Heart right ventricle (tissue), 16 donors: Measurements from ENCODE around the gene ITGB1BP2. TPM values are rescaled to one million over a fixed set of nuclear protein-coding genes. Genes with fewer than 3 reads are reported as not detected.
"Not testable (repeated sequence)": the region's sequence is repeated elsewhere in the genome, so short reads cannot be mapped to it uniquely, and the experiment has no call there.

ENCODE experiments used
- ATAC-seq, 8 donors: fragments of 200-7000 bp; cut with Tn5 transposase; one replicate each; pipeline ENCODE4 v1.9.1; 2020; ENCODE audit warnings: mild to moderate bottlenecking in 8 of 8, moderate library complexity in 8 of 8, moderate number of reproducible peaks in 1 of 8
- DNase-seq, 2 donors: peaks; one replicate each; pipeline ENCODE4 v3.0.0-alpha.2; 2020
- H3K27ac ChIP-seq, 10 donors: fragments of 200-600 bp; sonication (generic) in 2 of 10; one replicate each; pipeline versions ENCODE4 v1.5.0 to v1.8.0; 2020 to 2022; ENCODE audit warnings: mild to moderate bottlenecking in 3 of 10
- H3K27me3 ChIP-seq, 7 donors: fragments of 200-600 bp; one replicate each; pipeline ENCODE4 v1.8.0; 2021 to 2022; ENCODE audit warnings: mild to moderate bottlenecking in 2 of 7
- H3K36me3 ChIP-seq, 9 donors: fragments of 200-600 bp; sonication (generic) in 1 of 9; one replicate each; pipeline versions ENCODE4 v1.5.0 to v1.8.0; 2020 to 2022; ENCODE audit warnings: mild to moderate bottlenecking in 2 of 9
- H3K4me1 ChIP-seq, 9 donors: fragments of 200-600 bp; sonication (generic) in 1 of 9; one replicate each; pipeline versions ENCODE4 v1.5.0 to v1.8.0; 2020 to 2022; ENCODE audit warnings: mild to moderate bottlenecking in 4 of 9
- H3K4me3 ChIP-seq, 10 donors: fragments of 200-600 bp; sonication (generic) in 2 of 10; one replicate each; pipeline versions ENCODE4 v1.5.0 to v1.8.0; 2020 to 2022; ENCODE audit warnings: mild to moderate bottlenecking in 7 of 10, moderate library complexity in 2 of 10
- H3K9me3 ChIP-seq, 11 donors: fragments of 200-600 bp in 10 of 11; sonication (generic) in 2 of 11; one replicate each; pipeline versions ENCODE4 v1.5.0 to v1.8.0; 2013 to 2022; ENCODE audit warnings: mild to moderate bottlenecking in 2 of 11, control low read depth in 1 of 11, moderate library complexity in 1 of 11
- WGBS, 2 donors: extraction: QIAGEN DNeasy Blood & Tissue Kit; methylation state at CpG; one replicate each; pipeline ENCODE4 v1.1.7; 2013; ENCODE audit warnings: inconsistent platforms in 1 of 2; 5-methylcytosine and 5-hydroxymethylcytosine counted together
- intact Hi-C, 10 donors: fragments of 100-400 bp; cut with DNase I; formaldehyde crosslinking; loops; one replicate each; pipeline versions ENCODE4 v1.11.1 to v1.14.2; 2022
- polyA plus RNA-seq, 2 donors: library from polyadenylated mRNA; stranded (reverse); fragments of 200-250 nt; gene quantifications; one replicate each; pipeline ENCODE4 v1.2.3, GENCODE V29; 2013
- total RNA-seq, 10 donors: library from RNA; stranded (reverse); fragmentation: NEBNext Ultra II Directional in 3 of 10; extraction: Animal tissue kit (Norgen Biotek cat#: 25700) in 3 of 10; gene quantifications; one replicate each; pipeline versions ENCODE4 v1.2.1 to v1.2.4, GENCODE V29; 2021 to 2023
- TF ChIP-seq, protein P1 (sequence below), 9 donors: fragments of 200-600 bp; sonication (generic) in 2 of 9; IDR thresholded peaks; one replicate each; pipeline versions ENCODE4 v1.5.0 to v1.8.0; 2021 to 2022; ENCODE audit warnings: antibody characterized with exemption in 9 of 9, mild to moderate bottlenecking in 5 of 9, moderate library complexity in 1 of 9
- donor health status: Arrhythmogenic right ventricular cardiomyopathy.
- donor health status: ischemic (EF 13 %, LVEDD 7.1; RV severe dilation, severe dysfunction).
- donor health status: healthy with polysubstance abuse.
- donor health status: DM: no; HTN: yes; CAD: no.
- donor health status: DM: no; HTN: no; CAD: no.
- donor health status: ischemic (EF 25% LVEDD 6.9; RV normal size, moderate dysfunction).
- donor health status: ischemic (EF 25% LVEDD 5.7; RV mildly dilated, moderate dysfunction).
- donor health status: healthy.
- donor health status: DM: yes; HTN: yes; CAD: no.
- donor health status: Ischemic cardiomyopathy.
- donor health status: ischemic (EF 35%, LVEDD 5.7; RV mildly dilated, moderate dysfunction).
- donor health status: nonischemic (EF 11% LVEDD 7.7; RV severe dilation, severe dysfunction).
- donor health status: DM: yes; HTN: yes; CAD: no.
- donor health status: PGD.
- donor health status: ischemic (EF 29% LVEDD 5.4; RV normal size, mild dysfunction).
- donor health status: nonischemic (EF 23%, LVEDD 6.1; RV moderate dilation, normal function).

The ITGB1BP2 gene
- total and polyA plus RNA-seq, 12 donors: 45.9 to 150 (median 94.1) TPM

GRCh38 chrX:71298119-71298518 is 3.4 kb upstream of the ITGB1BP2 start:
- Histone ChIP-seq H3K27me3 (no peaks in the 10 kb centered on the region), H3K36me3 (peaks cover 0 to 83% (median 40%) of the 10 kb centered on the region in 9 donors), H3K9me3 (no peaks in the 10 kb centered on the region), H3K4me1 (peaks cover 0 to 17% (median 0%) of the 10 kb centered on the region in 9 donors), H3K27ac (peak overlapping the region in 4 of 10 donors; percentile 9 to 53 (median 34)), H3K4me3 (no peak overlapping the region)
- TF ChIP-seq, protein P1, sequence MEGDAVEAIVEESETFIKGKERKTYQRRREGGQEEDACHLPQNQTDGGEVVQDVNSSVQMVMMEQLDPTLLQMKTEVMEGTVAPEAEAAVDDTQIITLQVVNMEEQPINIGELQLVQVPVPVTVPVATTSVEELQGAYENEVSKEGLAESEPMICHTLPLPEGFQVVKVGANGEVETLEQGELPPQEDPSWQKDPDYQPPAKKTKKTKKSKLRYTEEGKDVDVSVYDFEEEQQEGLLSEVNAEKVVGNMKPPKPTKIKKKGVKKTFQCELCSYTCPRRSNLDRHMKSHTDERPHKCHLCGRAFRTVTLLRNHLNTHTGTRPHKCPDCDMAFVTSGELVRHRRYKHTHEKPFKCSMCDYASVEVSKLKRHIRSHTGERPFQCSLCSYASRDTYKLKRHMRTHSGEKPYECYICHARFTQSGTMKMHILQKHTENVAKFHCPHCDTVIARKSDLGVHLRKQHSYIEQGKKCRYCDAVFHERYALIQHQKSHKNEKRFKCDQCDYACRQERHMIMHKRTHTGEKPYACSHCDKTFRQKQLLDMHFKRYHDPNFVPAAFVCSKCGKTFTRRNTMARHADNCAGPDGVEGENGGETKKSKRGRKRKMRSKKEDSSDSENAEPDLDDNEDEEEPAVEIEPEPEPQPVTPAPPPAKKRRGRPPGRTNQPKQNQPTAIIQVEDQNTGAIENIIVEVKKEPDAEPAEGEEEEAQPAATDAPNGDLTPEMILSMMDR (IDR thresholded peaks at IDR 0.05): no peak
- DNase-seq (no peak), ATAC-seq (peak in 1 of 8 donors; percentile 28)
- WGBS, 2 donors: 49 to 64% methylated on average over 3 of the region's 3 CpGs
- intact Hi-C loops: no loop called here

GRCh38 chrX:71300064-71300463 is 1.5 kb upstream of the ITGB1BP2 start:
- H3K27ac ChIP-seq, DNase-seq, H3K27me3 ChIP-seq, H3K4me3 ChIP-seq, ATAC-seq, intact Hi-C loops, H3K9me3 ChIP-seq: not testable (repeated sequence)
- H3K36me3 ChIP-seq: peaks cover 0 to 72% (median 22%) of the 10 kb centered on the region in 9 donors
- H3K4me1 ChIP-seq: peaks cover 0 to 20% (median 0%) of the 10 kb centered on the region in 9 donors
- WGBS, 2 donors: 84 to 87% methylated on average over 7 of the region's 7 CpGs

DNA sequence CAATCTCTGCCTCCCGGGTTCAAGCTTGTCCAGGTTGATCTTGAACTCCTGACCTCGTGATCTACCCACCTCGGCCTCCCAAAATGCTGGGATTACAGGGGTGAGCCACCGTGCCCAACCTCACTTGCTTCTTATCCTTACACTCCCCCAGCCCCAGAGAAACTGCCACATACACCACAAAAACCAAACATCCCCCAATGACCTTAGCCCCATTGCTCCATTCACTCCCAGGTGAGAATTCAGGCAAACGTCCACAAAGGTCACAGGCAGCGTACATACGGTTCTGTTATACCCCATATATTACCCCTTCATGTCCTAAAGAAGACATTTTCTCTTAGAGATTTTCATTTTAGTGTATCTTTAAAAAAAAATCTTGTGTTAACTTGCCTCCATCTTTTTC is 1.1 kb upstream of the ITGB1BP2 start:
- H3K27me3 ChIP-seq, intact Hi-C loops, ATAC-seq, H3K4me3 ChIP-seq, H3K9me3 ChIP-seq, DNase-seq: not testable (repeated sequence)
- 80 to 83% methylated on average over 7 of the region's 7 CpGs for WGBS, 2 donors
- Histone ChIP-seq H3K36me3 (peaks cover 0 to 68% (median 22%) of the 10 kb centered on the region in 9 donors), H3K27ac (peak overlapping the region in 2 of 10 donors; percentile 82 to 84), H3K4me1 (peaks cover 0 to 20% (median 0%) of the 10 kb centered on the region in 9 donors)

GRCh38 chrX:71302461-71303213 is 1.1 kb downstream of the ITGB1BP2 start:
- H3K27me3 ChIP-seq: no peaks in the 10 kb centered on the region
- 22 to 35% methylated on average over 5 of the region's 5 CpGs for WGBS, 2 donors
- intact Hi-C loops: no loop called here
- no peaks in the 10 kb centered on the region for H3K9me3 ChIP-seq
- H3K4me1 ChIP-seq: peaks cover 0 to 20% (median 0%) of the 10 kb centered on the region in 9 donors
- H3K27ac ChIP-seq: peak overlapping the region in 9 of 10 donors; percentile 42 to 84 (median 79)
- peak overlapping the region in 9 of 10 donors; percentile 19 to 50 (median 40) for H3K4me3 ChIP-seq
- DNase-seq (no peak), ATAC-seq (peak in 4 of 8 donors; percentile 32 to 52 (median 36))
- peaks cover 0 to 47% (median 9%) of the 10 kb centered on the region in 9 donors for H3K36me3 ChIP-seq
- TF ChIP-seq, protein P1 (IDR thresholded peaks at IDR 0.05): no peak

DNA sequence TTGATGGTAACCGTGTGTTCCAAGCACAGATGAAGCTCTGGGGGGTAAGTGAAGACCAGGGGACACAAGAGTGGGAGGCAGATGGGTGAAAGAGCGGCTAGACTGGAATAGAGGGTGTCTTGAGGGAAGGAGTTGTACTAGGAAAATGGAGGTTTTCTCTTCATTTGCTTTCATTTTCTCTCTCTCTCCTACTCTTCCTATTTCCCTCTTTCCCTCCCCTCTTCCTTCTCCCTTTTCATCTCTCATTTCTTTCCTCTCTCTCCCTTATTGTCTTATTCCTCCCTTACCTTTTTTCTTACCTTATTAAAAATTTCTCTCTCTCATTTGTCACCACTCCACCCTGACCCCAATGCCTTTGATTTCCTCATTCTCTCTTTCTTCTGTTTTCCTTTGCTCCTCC is 3.0 kb downstream of the ITGB1BP2 start:
- peaks cover 0 to 27% (median 0%) of the 10 kb centered on the region in 9 donors for H3K36me3 ChIP-seq
- intact Hi-C loops: no loop called here
- no peak for DNase-seq
- H3K27me3 ChIP-seq: no peaks in the 10 kb centered on the region
- peaks cover 0 to 20% (median 0%) of the 10 kb centered on the region in 9 donors for H3K4me1 ChIP-seq
- TF ChIP-seq, protein P1 (IDR thresholded peaks at IDR 0.05): no peak
- no peak for ATAC-seq
- H3K9me3 ChIP-seq: no peaks in the 10 kb centered on the region
- H3K27ac ChIP-seq: no peak overlapping the region
- WGBS, 2 donors: 87 to 91% methylated on average over 2 of the region's 2 CpGs
- no peak overlapping the region for H3K4me3 ChIP-seq
